GM12873 (cell line): Measurements from ENCODE around the gene PRXL2B.

Experiments used
- TF ChIP-seq, protein P1 (sequence below): IDR thresholded peaks from 2 replicates; pipeline ENCODE4 v1.5.1; 2012; ENCODE audit warnings: low read depth, mild to moderate bottlenecking, moderate library complexity, low read length, control low read depth; ENCODE audit not compliant: insufficient read depth; ENCODE audit errors: missing control alignments

Gene PRXL2B

DNA sequence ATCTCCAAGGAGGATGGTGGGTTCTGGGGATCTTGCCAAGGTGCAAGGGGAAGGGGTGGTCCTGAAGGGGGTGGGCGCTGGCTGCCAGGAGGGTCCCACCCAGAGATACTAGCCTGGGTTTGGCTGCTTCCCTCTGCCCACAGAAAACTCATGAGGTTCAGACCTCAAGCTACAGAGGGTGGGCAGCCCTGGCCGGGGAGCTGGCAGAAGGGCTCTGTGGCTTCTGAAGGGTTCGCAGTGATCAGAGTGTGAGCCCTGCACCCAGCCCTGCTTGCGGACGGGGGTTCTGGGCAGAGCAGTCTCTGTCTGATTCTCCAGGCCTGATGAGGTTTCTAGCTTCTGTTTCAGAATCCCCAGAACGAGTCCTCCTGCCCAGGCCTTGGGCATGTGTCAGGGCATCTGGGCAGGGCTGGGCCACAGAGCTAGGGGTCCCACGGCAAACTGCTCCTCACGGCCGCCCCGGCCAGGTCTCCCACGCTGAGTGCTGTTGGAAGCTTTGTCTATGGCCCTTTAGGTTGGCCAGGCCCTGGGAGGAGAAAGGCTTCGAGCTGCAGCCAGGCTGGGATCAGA, 46.9 kb downstream of the PRXL2B start:
- TF ChIP-seq, protein P1, sequence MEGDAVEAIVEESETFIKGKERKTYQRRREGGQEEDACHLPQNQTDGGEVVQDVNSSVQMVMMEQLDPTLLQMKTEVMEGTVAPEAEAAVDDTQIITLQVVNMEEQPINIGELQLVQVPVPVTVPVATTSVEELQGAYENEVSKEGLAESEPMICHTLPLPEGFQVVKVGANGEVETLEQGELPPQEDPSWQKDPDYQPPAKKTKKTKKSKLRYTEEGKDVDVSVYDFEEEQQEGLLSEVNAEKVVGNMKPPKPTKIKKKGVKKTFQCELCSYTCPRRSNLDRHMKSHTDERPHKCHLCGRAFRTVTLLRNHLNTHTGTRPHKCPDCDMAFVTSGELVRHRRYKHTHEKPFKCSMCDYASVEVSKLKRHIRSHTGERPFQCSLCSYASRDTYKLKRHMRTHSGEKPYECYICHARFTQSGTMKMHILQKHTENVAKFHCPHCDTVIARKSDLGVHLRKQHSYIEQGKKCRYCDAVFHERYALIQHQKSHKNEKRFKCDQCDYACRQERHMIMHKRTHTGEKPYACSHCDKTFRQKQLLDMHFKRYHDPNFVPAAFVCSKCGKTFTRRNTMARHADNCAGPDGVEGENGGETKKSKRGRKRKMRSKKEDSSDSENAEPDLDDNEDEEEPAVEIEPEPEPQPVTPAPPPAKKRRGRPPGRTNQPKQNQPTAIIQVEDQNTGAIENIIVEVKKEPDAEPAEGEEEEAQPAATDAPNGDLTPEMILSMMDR: no peak

DNA sequence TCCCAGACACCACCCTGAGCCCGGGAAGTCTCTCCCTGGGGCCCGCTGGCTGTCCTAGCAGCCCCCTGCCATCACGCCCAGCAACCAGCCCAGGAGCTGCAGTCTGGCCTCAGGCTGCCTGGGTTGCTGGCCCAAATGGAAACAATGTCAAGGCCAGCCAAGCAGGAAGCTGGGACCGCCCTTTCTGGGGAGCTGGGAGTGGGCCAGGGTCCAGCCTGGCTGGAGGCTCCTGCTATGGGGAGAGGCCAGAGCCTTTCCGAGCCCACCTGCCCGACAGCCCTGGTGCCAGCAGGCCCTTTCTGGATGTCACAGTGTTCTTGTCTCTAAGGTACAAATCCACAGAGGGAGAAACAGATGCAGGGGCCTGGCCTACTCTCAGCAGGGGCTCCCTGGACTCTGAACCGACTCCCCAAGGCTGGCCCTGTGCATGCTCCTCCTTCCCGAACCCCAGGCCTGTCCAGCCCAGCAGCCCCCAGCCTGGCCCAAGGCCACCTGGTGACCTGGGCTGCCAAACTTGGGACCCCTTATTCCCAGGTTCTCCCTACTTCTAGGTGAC, 47.4 kb downstream of the PRXL2B start:
- TF ChIP-seq, protein P1: no peak

GRCh38 chr1:2635361-2636010, 48.9 kb downstream of the PRXL2B start:
- TF ChIP-seq, protein P1: no peak

- TF ChIP-seq, protein P1: no peak
Observed at GRCh38 chr1:2636733-2637132, 50.2 kb downstream of the PRXL2B start.

DNA sequence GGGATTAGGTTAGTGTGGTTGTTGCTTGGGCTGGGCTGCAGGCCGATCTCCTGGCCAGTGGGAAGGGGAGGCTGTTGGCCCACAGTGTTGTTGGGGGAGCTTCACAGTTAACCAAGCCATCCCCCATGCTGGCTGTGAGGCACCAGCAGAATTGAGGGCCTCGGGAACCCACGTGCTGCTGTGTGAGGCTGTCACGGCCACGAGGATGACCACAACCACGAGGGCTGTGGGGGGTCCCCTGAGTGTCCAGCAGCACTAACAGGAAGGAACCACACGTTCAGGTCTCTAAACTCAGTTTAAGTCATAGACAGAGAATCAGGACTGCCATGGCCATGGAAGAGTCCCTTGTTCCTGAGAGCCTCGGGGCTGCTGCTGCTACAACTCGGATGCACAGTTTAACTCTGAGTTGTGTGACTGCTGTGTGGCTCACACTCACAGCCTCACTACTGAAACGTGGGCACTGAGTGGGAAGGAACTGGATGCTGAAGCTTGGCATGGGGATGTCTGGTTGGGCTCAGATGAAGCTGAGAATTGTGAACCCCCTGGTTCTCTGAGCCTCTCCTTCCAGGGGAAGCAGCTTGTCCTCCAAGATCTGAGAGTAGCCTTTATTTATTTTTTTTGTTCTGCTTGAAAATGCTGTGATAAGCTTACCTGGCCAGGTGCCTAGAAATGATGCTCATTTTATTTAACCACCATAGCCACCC, 51.0 kb downstream of the PRXL2B start:
- TF ChIP-seq, protein P1: no peak

GRCh38 chr1:2638466-2639115, 52.0 kb downstream of the PRXL2B start:
- TF ChIP-seq, protein P1: no peak

GRCh38 chr1:2639203-2639602, 52.6 kb downstream of the PRXL2B start:
- TF ChIP-seq, protein P1: no peak
